Activated CD4-positive, alpha-beta T cell treated with anti-CD3 and anti-CD28 coated beads, Interleukin-2, amount 10 ng/mL, durations not matched to agents 24 days and 14 days (primary cell): ENCODE data around the gene PLLP. TPM values are rescaled to one million over a fixed set of nuclear protein-coding genes. Genes with fewer than 3 reads are reported as not detected.

Source experiments
- DNase-seq: peaks from one replicate; pipeline ENCODE4 v3.0.0; 2022
- H3K27ac Mint-ChIP-seq: one replicate; pipeline ENCODE4 v1.8.0; 2022; ENCODE audit warnings: mild to moderate bottlenecking, mixed read lengths
- H3K27me3 Mint-ChIP-seq: one replicate; pipeline ENCODE4 v1.8.0; 2022; ENCODE audit warnings: mixed read lengths
- H3K36me3 Mint-ChIP-seq: one replicate; pipeline ENCODE4 v1.8.0; 2022; ENCODE audit warnings: low read depth, mild to moderate bottlenecking, mixed read lengths
- H3K4me1 Mint-ChIP-seq: one replicate; pipeline ENCODE4 v1.8.0; 2021; ENCODE audit warnings: mixed read lengths
- H3K4me3 Mint-ChIP-seq: one replicate; pipeline ENCODE4 v1.8.0; 2022; ENCODE audit warnings: mild to moderate bottlenecking, moderate library complexity, mixed read lengths
- H3K9me3 Mint-ChIP-seq: one replicate; pipeline ENCODE4 v1.8.0; 2021; ENCODE audit warnings: mixed read lengths
- intact Hi-C: fragments of 100-400 bp; cut with micrococcal nuclease; formaldehyde crosslinking; loops from one replicate; pipeline ENCODE4 v1.15.1; 2023
- total RNA-seq: library from RNA; stranded (reverse); gene quantifications from 2 replicates; pipeline ENCODE4 v1.2.3, GENCODE V29; 2022

PLLP gene
- total RNA-seq, 1 donor from 2014 or later, result not detected

- Mint-ChIP-seq H3K4me1 (no peaks in the 10 kb centered on the region), H3K4me3 (no peak overlapping the region), H3K9me3 (no peaks in the 10 kb centered on the region), H3K27me3 (no peaks in the 10 kb centered on the region), H3K36me3 (peaks cover 59% of the 10 kb centered on the region), H3K27ac (no peak overlapping the region)
- intact Hi-C loops, result no loop called here
- no peak for DNase-seq
These were observed 58.5 kb downstream of the PLLP start for GRCh38 chr16:57225978-57226377.

- intact Hi-C loops, result no loop called here
- Mint-ChIP-seq H3K36me3 (peaks cover 64% of the 10 kb centered on the region), H3K27me3 (no peaks in the 10 kb centered on the region)
These were observed 59.7 kb downstream of the PLLP start for GRCh38 chr16:57224651-57225335.

GRCh38 chr16:57223057-57223456, 61.4 kb downstream of the PLLP start:
- Mint-ChIP-seq H3K27me3 (no peaks in the 10 kb centered on the region), H3K9me3 (no peaks in the 10 kb centered on the region), H3K36me3 (peaks cover 73% of the 10 kb centered on the region), H3K27ac (no peak overlapping the region), H3K4me1 (no peaks in the 10 kb centered on the region), H3K4me3 (no peak overlapping the region)
- intact Hi-C loops, result no loop called here
- no peak for DNase-seq

More at GRCh38 chr16:57224651-57225335, 59.7 kb downstream of the PLLP start:
- Mint-ChIP-seq H3K4me1 (no peaks in the 10 kb centered on the region), H3K4me3 (no peak overlapping the region), H3K9me3 (no peaks in the 10 kb centered on the region), H3K27ac (no peak overlapping the region)
- DNase-seq, result no peak

- DNase-seq, result no peak
- Mint-ChIP-seq H3K9me3 (peaks cover 11% of the 10 kb centered on the region), H3K27ac (no peak overlapping the region), H3K4me1 (no peaks in the 10 kb centered on the region), H3K4me3 (no peak overlapping the region), H3K36me3 (peaks cover 91% of the 10 kb centered on the region), H3K27me3 (no peaks in the 10 kb centered on the region)
- intact Hi-C loops, result no loop called here
These were observed 67.5 kb downstream of the PLLP start for GRCh38 chr16:57216968-57217367.

- intact Hi-C loops, result no loop called here
- Mint-ChIP-seq H3K9me3 (peaks cover 11% of the 10 kb centered on the region), H3K4me3 (no peak overlapping the region), H3K36me3 (peaks cover 86% of the 10 kb centered on the region), H3K27ac (no peak overlapping the region), H3K27me3 (no peaks in the 10 kb centered on the region), H3K4me1 (no peaks in the 10 kb centered on the region)
- no peak for DNase-seq
These were observed 71.0 kb downstream of the PLLP start for GRCh38 chr16:57213462-57213861.

GRCh38 chr16:57209780-57210179, 74.7 kb downstream of the PLLP start:
- H3K4me1 Mint-ChIP-seq, result no peaks in the 10 kb centered on the region
- intact Hi-C loops, result no loop called here
- no peaks in the 10 kb centered on the region for H3K9me3 Mint-ChIP-seq
- H3K36me3 Mint-ChIP-seq, result peaks cover 75% of the 10 kb centered on the region
- H3K27ac Mint-ChIP-seq, result no peak overlapping the region
- H3K27me3 Mint-ChIP-seq, result no peaks in the 10 kb centered on the region
- DNase-seq, result no peak
- no peak overlapping the region for H3K4me3 Mint-ChIP-seq

GRCh38 chr16:57208926-57209325, 75.5 kb downstream of the PLLP start:
- no peak overlapping the region for H3K4me3 Mint-ChIP-seq
- intact Hi-C loops, result no loop called here
- H3K27me3 Mint-ChIP-seq, result no peaks in the 10 kb centered on the region

More at GRCh38 chr16:57208926-57209325, 75.5 kb downstream of the PLLP start:
- no peaks in the 10 kb centered on the region for H3K4me1 Mint-ChIP-seq
- DNase-seq, result no peak
- peaks cover 70% of the 10 kb centered on the region for H3K36me3 Mint-ChIP-seq
- H3K9me3 Mint-ChIP-seq, result no peaks in the 10 kb centered on the region
- no peak overlapping the region for H3K27ac Mint-ChIP-seq

Other genes with a start within 250 kb of the PLLP start
- gene CPNE2, start 192.1 kb downstream of the PLLP start, total RNA-seq, result 6.3 and 6.4 TPM in 2 replicates
- gene PSME3IP1, start 98.6 kb downstream of the PLLP start, total RNA-seq, result 126 and 130 TPM in 2 replicates
- gene RSPRY1, start 98.3 kb downstream of the PLLP start, total RNA-seq, result 33.0 and 36.6 TPM in 2 replicates
- gene ARL2BP, start 39.4 kb downstream of the PLLP start, total RNA-seq, result 24.9 and 26.7 TPM in 2 replicates
- 14.1 and 14.6 TPM in 2 replicates for gene CCL22, start 74.1 kb upstream of the PLLP start, total RNA-seq
- not detected in 2 replicates for gene CX3CL1, start 87.8 kb upstream of the PLLP start, total RNA-seq
- 0.66 TPM in 1 of 2 replicates, not detected in the other for gene CCL17, start 120.1 kb upstream of the PLLP start, total RNA-seq
- 85.4 TPM in 2 replicates for gene CIAPIN1, start 162.7 kb upstream of the PLLP start, total RNA-seq
- 55.2 and 56.7 TPM in 2 replicates for gene COQ9, start 162.8 kb upstream of the PLLP start, total RNA-seq
- 88.5 and 90.7 TPM in 2 replicates for gene POLR2C, start 178.0 kb upstream of the PLLP start, total RNA-seq
- 4.2 and 4.3 TPM in 2 replicates for gene DOK4, start 201.8 kb upstream of the PLLP start, total RNA-seq